Omental fat pad (tissue), 4 donors: ENCODE results near the gene TFCP2L1. TPM values are rescaled to one million over a fixed set of nuclear protein-coding genes. Genes with fewer than 3 reads are reported as not detected.

Experiments
- ATAC-seq: fragments of 150-250 bp; one replicate; pipeline ENCODE4 v1.9.1; 2016; ENCODE audit warnings: mild to moderate bottlenecking, moderate library complexity; ENCODE audit not compliant: low FRiP score
- DNase-seq: peaks from one replicate; pipeline ENCODE4 v3.0.0-alpha.2; 2019; ENCODE audit warnings: low spot score
- total RNA-seq, 4 donors: library from RNA; depleted of rRNA; stranded (reverse); fragments of >200 nt; gene quantifications; one replicate each; pipeline ENCODE4 v1.1.0, GENCODE V29; 2016
- TF ChIP-seq, protein P1 (sequence below), 3 donors: fragments of 450-650 bp; IDR thresholded peaks; one replicate each; pipeline ENCODE4 v1.5.1; 2016 to 2017; ENCODE audit warnings: antibody characterized with exemption in 3 of 3, mild to moderate bottlenecking in 3 of 3, moderate library complexity in 2 of 3

Gene TFCP2L1
- total RNA-seq, 4 donors from 2014 or later = 2.0 to 5.8 (median 3.6) TPM

DNA sequence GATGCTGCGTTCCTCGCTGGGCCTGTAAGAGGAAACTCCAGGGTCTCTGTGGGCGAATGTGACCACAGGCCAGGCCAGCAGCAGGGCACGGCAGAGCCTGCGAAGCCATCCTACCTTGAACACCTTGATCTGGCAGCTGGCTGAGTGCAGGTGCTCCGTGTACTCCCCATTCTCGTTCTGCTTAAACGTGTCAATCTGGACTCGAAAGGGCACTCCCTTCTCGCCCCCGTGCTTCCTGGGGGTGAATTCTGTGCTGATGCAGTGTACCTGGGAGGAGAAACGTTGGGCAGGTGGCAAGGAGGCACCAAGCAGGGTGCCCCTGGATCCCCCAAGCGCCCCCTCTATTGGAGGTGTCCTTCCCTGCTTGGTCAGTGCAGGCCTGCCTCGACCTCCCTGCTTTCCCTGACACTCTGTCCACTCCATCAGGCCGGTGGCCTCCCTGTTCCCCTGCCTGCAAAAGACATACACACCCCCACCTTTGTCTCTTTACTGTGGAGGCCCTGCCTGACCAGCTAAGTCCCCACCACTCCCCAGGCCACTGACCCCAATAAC is 38.2 kb downstream of the TFCP2L1 start:
- TF ChIP-seq, protein P1, sequence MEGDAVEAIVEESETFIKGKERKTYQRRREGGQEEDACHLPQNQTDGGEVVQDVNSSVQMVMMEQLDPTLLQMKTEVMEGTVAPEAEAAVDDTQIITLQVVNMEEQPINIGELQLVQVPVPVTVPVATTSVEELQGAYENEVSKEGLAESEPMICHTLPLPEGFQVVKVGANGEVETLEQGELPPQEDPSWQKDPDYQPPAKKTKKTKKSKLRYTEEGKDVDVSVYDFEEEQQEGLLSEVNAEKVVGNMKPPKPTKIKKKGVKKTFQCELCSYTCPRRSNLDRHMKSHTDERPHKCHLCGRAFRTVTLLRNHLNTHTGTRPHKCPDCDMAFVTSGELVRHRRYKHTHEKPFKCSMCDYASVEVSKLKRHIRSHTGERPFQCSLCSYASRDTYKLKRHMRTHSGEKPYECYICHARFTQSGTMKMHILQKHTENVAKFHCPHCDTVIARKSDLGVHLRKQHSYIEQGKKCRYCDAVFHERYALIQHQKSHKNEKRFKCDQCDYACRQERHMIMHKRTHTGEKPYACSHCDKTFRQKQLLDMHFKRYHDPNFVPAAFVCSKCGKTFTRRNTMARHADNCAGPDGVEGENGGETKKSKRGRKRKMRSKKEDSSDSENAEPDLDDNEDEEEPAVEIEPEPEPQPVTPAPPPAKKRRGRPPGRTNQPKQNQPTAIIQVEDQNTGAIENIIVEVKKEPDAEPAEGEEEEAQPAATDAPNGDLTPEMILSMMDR (IDR thresholded peaks at IDR 0.05) = no peak
- no peak for DNase-seq
- no peak for ATAC-seq

DNA sequence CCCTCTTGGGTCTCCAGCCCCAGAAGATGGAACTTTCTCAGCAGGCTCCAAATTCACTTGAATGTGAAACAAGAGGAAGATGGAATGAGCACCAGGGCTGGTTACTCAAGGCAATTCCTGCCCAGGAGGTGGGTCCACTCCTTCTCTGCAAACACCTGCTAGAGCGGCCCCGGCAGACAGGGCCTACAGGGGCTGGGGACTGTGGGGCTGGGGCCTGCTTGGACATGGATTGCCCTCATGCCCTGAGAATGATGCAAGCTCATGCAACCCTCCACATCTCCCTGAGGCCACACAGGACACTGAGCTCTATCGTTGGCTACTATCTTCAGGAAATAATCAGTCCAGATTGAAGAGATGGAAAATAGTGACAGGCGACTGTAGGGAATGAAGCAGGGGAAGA is 39.1 kb downstream of the TFCP2L1 start:
- ATAC-seq (no peak), DNase-seq (no peak)
- TF ChIP-seq, protein P1 (IDR thresholded peaks at IDR 0.05) = no peak

DNA sequence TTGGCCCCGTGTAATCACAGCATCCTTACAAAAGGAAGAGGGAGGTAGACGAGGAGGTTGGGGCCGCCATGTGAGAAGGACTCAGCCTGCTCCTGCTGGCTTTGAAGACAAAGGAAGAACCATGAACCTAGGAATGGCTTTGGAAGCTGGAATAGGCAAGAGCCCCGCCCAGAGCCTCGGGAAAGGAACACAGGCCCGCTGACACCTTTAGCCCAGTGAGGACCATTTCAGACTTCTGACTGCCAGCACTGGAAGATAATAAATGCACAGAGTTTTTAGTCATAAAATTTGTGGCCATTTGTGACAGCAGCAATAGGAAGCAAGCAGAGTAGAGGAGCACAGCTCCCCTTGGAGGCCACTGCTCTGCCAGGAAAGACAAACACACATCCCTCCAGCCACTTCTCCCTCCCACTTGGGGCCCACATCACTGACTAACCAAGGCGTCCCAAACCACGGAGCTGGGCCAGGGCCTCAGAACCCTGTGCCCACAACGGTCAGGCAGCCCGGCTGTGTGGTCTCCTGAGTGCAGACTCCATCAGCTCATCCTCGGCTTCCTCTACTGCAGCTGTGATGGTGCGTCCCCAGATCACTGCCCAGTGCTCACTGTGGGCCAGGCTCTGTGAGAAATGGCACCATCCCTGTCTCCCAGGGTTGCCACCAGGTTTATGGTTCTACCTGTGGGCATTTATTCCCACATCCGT is 39.7 kb downstream of the TFCP2L1 start:
- TF ChIP-seq, protein P1 (IDR thresholded peaks at IDR 0.05) = no peak
- no peak for DNase-seq
- ATAC-seq = no peak

DNA sequence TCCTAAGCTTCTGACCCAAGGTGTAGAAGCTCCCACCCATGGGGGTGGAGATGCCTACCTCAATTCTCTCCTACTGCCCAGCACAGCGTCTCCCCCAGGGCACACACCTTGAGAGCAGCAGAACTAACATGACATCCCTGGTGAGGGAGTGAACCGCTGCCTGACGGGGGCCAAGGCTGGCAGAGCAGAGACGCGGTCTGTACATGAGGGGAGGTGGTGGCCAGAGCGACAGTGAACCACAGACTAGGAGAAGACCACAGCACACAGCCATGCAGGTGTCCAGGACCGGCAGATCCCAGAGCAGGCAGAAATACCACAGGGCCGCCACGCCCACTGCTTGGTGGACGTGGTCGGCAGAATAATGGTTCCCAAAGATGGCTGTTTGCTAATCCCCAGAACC is 40.4 kb downstream of the TFCP2L1 start:
- no peak for DNase-seq
- TF ChIP-seq, protein P1 (IDR thresholded peaks at IDR 0.05) = no peak
- ATAC-seq = no peak

DNA sequence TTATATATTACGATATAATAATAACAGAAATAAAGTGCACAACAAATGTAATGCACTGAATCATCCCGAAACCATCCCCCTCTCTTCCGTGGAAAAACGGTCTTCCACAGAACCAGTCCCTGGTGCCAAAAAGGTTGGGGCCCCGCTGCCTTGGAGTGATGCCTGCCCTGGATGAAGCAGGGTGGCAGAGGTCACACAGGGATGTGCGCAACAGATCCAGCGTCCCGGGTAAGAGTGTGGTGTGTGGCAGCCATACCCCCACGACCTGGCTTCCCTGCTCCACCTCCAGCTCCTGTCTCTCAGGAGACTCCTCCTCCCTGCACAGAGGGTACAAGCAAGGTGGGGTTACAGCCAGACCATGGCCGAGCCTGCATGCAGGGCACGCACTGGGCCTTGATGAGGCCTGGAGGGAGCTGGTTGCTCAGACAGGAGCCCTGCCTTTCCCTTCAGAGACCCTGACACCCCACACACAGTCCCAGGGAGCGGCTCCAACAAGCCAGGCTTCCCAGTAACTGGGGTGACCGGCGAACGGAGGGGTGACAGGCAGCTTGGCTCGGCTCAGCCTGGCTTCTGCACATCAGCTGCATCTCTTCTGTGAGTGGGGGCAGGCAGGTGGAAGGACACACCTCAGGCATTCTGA is 41.1 kb downstream of the TFCP2L1 start:
- no peak for ATAC-seq
- DNase-seq = no peak
- TF ChIP-seq, protein P1 (IDR thresholded peaks at IDR 0.05) = no peak

DNA sequence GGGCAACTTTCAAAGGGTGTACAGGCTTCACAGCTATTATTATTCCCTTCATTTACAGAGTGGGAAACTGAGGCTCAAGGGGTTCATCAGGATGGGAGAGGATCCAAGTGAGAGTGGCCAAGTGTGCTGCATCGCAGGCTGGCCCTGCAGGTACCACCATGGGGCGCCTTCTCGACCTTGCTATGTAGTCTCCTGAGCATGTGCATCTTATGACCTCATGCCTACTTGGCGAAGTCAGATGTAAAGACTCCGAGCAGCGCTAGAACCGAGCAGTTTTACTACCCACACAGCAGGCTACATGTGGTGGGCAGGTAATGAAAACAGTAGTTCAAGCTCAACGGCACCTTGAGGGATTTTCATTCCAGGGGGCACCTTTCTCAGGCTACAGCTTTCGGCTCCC is 42.0 kb downstream of the TFCP2L1 start:
- ATAC-seq = no peak
- DNase-seq = no peak
- TF ChIP-seq, protein P1 (IDR thresholded peaks at IDR 0.05) = no peak
